GM18858 (cell line): ENCODE data around the gene ALDH7A1.

Experiments used
- ATAC-seq: cut with Tn5 transposase; IDR thresholded peaks from one replicate; pipeline ENCODE4 v1.9.1; 2021; ENCODE audit not compliant: unreplicated experiment

Gene ALDH7A1

DNA sequence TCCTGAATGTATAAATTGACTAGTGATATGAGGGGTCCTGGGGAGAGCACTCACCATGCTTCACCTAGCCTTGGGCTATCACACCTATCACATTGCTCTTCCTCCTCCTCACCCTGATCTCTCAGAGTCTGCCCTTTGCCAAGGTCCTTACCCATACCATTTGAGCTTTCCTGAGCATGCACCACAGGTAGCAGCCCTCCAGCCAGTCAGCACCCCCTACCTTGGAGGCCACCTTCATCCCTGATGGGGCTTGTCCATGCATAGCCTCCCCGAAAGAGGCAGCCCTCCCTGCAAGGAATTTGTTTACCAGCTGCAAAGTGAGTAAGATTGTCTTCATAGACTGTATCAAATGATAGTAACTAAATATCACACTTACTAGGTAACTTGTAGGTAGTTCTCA, 83.1 kb downstream of the ALDH7A1 start:
- ATAC-seq: no peak

DNA sequence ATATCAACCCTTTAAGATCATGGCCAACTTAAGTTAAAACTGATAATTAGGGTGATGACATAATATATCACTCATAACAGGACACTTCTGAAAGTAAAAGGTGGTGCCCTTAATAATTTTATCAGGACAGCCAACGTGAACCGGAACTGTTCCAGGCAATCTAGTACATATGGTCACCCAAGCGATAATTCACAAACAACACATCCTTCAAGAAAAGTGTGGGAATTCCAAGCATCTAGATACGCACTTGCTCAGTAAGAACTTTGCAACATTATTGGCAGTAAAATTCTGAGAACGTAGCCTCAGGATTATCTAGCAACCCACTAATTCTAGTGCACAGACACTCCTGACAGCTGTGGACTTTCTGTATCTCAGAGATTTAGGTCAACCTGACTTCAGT, 85.7 kb downstream of the ALDH7A1 start:
- ATAC-seq: no peak

DNA sequence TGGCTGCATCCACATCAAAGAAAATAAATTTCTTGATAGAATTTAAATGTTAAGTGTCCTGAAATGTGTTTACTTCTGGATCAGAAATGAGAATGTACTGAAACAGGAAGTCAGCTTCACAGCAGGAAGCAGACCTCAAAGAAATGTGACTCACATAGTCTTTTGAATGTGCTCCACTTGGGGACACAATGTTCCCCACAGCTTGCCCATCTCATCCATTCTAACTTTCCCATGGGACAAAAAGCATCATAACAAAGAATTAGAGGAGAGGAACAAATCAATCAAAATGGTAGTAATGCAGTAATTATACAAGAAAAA, 86.1 kb downstream of the ALDH7A1 start:
- no peak for ATAC-seq

- ATAC-seq: no peak
Observed at GRCh38 chr5:126508251-126508961, 86.6 kb downstream of the ALDH7A1 start.

DNA sequence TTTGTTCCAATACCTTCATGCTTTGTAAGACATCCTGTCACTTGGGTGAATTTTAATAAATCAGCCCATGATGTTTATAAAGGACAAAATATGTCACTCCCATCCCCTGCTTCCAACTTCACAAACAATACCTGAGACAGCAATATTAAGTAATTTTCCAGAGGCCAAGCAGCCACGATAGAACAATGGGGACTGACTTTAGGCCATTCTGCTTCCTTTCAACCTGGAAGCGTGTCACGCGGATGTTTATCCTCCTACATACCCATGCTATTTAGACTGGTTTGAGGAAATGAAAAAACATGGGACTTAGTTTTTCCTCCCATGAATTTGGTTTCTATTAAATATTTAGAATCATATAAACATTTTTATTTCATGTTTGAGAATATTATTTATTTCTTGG, 88.9 kb downstream of the ALDH7A1 start:
- ATAC-seq: no peak

GRCh38 chr5:126503602-126504104, 91.4 kb downstream of the ALDH7A1 start:
- ATAC-seq: no peak

DNA sequence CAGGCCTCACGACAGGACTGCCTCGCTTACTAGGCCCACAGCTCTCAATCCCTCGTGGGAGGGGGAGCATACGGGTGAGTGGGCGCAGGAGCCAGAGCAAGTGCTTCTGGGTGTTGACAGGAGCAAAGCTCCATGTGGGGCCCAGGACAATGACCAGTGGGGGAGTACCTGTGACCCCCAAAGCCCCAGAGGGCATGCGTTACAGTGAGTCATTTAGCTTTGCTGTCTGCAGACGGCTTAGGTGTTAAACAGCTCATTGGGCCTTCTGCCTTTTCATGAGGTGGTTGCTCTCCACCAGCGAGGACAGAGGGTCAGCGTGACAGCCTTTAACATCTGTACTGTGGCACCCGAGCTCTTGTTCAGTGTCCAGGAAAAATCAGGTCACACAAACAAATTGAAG, 93.6 kb downstream of the ALDH7A1 start:
- no peak for ATAC-seq

GRCh38 chr5:126499853-126500342, 95.1 kb downstream of the ALDH7A1 start:
- ATAC-seq: peak; percentile 54

GRCh38 chr5:126499278-126499677, 95.7 kb downstream of the ALDH7A1 start:
- no peak for ATAC-seq

DNA sequence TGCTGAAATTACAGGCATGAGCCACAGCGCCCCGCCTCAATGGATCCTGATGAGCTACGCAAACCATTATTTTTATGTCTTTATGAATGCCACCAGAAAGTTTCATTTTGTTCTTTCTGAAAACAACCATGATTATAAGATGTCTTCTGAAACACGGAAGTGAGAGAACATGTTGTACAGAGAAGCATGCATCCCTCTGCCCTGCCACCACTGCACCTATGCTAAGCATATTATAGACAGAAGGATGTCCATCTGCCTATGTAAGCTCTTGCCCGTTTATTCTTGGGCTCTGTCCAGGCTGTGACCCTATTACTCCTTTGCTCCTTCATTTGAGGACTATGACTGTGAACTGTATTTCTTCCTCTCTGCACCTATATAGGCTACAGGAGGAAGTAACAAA, 97.5 kb downstream of the ALDH7A1 start:
- no peak for ATAC-seq

DNA sequence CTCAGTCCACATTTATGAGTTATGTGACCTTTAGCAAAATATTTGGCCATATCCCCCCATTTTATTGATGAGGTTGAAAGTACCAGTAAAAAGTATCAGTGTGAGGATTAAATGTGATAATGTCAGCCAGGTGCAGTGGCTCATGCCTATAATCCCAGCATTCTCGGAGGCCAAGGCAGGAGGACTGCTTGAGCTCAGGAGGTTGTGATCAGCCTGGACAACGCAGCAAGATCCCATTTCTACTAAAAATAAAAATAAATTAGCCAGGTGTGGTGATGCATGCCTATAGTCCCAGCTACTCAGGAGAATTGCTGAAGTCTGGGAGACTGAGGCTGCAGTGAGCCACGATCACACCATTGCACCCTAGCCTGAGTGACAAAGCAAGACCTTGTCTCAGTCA, 100.6 kb downstream of the ALDH7A1 start:
- no peak for ATAC-seq

GRCh38 chr5:126492939-126493338, 102.1 kb downstream of the ALDH7A1 start:
- no peak for ATAC-seq

DNA sequence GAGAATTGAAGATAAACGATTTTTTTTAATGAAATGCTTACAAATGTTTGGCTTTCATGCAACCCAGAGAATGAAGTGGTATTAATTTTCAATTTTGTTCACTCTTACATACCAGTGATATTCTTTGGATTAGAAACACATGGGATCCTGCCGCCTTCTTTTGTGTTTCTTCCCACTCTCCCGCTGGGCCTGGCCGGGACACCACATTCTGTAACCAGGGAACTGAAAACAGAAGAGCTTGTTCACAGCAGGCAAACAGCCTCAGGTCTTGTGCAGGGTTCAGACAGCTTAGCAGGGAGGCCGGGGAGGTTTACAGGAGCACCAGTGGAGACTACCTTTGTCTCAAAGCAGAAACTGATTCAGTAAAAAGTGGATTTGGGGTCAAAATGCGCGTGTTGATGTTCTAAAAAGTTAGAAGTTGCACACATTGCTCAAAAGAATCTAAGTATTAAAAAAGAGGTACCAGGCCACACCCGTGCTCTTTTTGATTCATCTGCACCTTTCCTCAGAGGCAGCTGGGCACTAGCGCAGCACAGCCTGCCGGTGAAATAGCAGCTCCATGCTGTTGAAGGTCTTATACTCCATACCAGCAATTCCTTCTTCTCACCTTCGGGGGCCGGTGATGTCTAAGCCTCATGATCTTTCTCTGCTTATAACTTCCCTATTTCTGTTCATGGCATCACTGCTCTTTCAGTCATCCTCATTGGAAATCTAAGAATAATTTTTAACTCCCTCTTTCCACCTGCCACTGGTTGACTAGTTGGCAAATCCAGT, 104.7 kb downstream of the ALDH7A1 start:
- ATAC-seq: no peak

- no peak for ATAC-seq
Observed at GRCh38 chr5:126488443-126489065, 106.5 kb downstream of the ALDH7A1 start.

DNA sequence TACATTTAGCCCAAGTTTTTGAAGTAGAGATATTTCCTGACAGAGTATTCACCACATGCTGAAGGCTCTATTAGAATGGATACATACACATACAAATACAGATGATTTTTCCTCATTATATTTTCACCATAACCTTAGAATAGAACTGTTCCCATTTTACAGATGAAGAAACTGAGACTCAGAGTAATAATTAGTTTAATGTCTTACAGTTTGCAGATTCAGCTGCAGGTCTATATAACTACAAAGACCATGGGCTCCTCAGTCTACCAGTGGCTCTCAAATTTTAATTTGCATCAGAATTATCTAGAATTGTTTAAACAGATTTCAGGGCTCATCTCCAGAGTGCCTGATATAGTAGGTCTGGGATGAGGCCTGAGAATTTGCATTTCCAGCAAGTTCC, 107.4 kb downstream of the ALDH7A1 start:
- ATAC-seq: no peak

DNA sequence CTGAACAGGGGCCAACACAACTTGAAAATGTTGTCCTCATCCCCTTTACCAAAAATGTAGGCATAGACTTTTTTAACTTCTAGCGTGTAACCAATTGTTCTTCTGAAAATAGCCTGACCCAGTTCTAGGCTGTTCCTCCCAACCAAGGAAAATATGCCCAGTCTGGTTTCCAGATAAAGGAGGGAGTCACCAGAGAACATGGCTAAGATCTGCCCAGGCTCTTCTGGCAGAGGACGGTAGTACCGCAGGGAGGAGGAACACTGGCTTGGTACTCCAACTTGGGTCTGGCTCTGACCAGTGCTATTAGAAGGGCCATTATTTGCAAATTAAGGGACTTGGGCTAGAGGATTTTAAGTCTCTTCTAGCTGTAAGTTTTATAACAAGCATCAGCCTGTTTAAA, 108.7 kb downstream of the ALDH7A1 start:
- ATAC-seq: no peak

- ATAC-seq: no peak
Observed at GRCh38 chr5:126484253-126484652, 110.8 kb downstream of the ALDH7A1 start.

- no peak for ATAC-seq
Observed at GRCh38 chr5:126483156-126483555, 111.9 kb downstream of the ALDH7A1 start.

- no peak for ATAC-seq
Observed at GRCh38 chr5:126482591-126482990, 112.4 kb downstream of the ALDH7A1 start.

DNA sequence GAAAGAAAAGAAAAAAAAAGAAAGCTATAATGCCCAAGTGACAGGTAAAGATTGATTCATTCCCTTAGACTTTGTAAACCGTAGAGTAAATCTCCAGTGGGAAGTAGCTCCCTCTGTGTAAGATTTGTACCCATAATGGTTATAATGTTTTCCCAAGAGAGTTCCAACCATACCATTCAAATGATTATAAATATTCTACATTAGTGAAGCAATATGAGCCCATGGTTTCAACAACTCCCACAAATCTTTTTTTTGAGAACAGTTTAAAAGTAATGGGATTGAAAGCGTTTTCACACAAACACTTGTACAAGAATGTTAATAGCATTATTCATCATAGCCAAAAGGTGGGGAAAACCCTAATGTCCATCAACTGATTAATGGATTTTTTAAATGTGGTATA, 113.8 kb downstream of the ALDH7A1 start:
- ATAC-seq: no peak
